Endothelial cell of umbilical vein (primary cell): ENCODE data around the gene ABHD4. TPM values are rescaled to one million over a fixed set of nuclear protein-coding genes. Genes with fewer than 3 reads are reported as not detected.

Source experiments
- BruUV-seq: library from RNA; stranded (reverse); fragments of 400-500 nt; replicated peaks from 2 replicates; lab custom pipeline; 2021; lab: Mats Ljungman, UMichigan
- CTCF ChIA-PET: fragments of 300-600, 350-600 bp; sonication (Branson Sonifier 250); formaldehyde crosslinking; loops from one replicate; lab custom pipeline; 2021; ENCODE audit warnings: antibody characterized with exemption, inconsistent platforms; lab: Charles Lee
- POLR2A ChIA-PET: fragments of 300-600, 350-600 bp; sonication (Branson Sonifier 250); formaldehyde crosslinking; loops from one replicate; lab custom pipeline; 2021; ENCODE audit warnings: antibody characterized with exemption, inconsistent platforms; lab: Charles Lee
- DNase-seq: peaks from one replicate; pipeline ENCODE4 v3.0.0-alpha.2; 2011; ENCODE audit warnings: low read depth, low spot score
- FAIRE-seq: peaks from 2 replicates; lab custom pipeline; 2011; peaks lifted over from hg19 to GRCh38; lab: Jason Lieb, UNC
- H2AFZ ChIP-seq: 2 replicates; pipeline ENCODE4 v1.6.0; 2012; ENCODE audit warnings: low read depth, low read length, control low read depth, inconsistent platforms
- H3K27ac ChIP-seq: 2 replicates; pipeline ENCODE4 v1.5.1; 2011; ENCODE audit warnings: low read depth, mild to moderate bottlenecking, control low read depth, low read length, moderate library complexity; ENCODE audit not compliant: insufficient read depth
- H3K27me3 ChIP-seq, 2 experiments: 2 replicates each; pipeline versions ENCODE4 v1.6.0 to v1.6.1; 2011; ENCODE audit warnings: low read length in 2 of 2, mixed read lengths in 1 of 2; ENCODE audit not compliant: control insufficient read depth in 2 of 2, insufficient read depth in 2 of 2
- H3K36me3 ChIP-seq, 2 experiments: 2 replicates in 1 of 2; 3 replicates in 1 of 2; pipeline ENCODE4 v1.5.1; 2011; ENCODE audit warnings: low read length in 2 of 2, mild to moderate bottlenecking in 1 of 2, moderate library complexity in 1 of 2; ENCODE audit not compliant: control insufficient read depth in 2 of 2, insufficient read depth in 2 of 2; ENCODE audit errors: extremely low read depth in 1 of 2
- H3K4me1 ChIP-seq: 3 replicates; pipeline ENCODE4 v1.5.1; 2011; ENCODE audit warnings: mild to moderate bottlenecking, low read length; ENCODE audit not compliant: control insufficient read depth, insufficient read depth; ENCODE audit errors: extremely low read depth
- H3K4me2 ChIP-seq: 2 replicates; pipeline ENCODE4 v1.6.1; 2011; ENCODE audit warnings: low read length, control low read depth, mixed read lengths; ENCODE audit not compliant: insufficient read depth
- H3K4me3 ChIP-seq, 3 experiments: fragments of 200-600 bp in 1 of 3; sonication (generic), shearing (Covaris generic) in 1 of 3; replicated peaks in 1 of 3; 2 replicates each; pipeline ENCODE4 v1.5.1; 2011 to 2016; ENCODE audit warnings: control low read depth in 3 of 3, low read length in 3 of 3, mild to moderate bottlenecking in 2 of 3, inconsistent platforms in 1 of 3, low read depth in 1 of 3, moderate library complexity in 1 of 3; ENCODE audit not compliant: insufficient read depth in 1 of 3
- H3K79me2 ChIP-seq: 2 replicates; pipeline ENCODE4 v1.6.0; 2012; ENCODE audit warnings: low read length, inconsistent platforms; ENCODE audit not compliant: control insufficient read depth, insufficient read depth
- H3K9ac ChIP-seq: replicated peaks from 2 replicates; pipeline ENCODE3; 2011; ENCODE audit warnings: low read length, control low read depth; ENCODE audit not compliant: insufficient read depth; ENCODE audit errors: extremely low read depth
- H3K9me1 ChIP-seq: replicated peaks from 3 replicates; pipeline ENCODE4 v1.6.0; 2011; ENCODE audit warnings: mild to moderate bottlenecking, low read length; ENCODE audit not compliant: control insufficient read depth, insufficient read depth; ENCODE audit errors: extremely low read depth
- H3K9me3 ChIP-seq: replicated peaks from 2 replicates; pipeline ENCODE4 v1.5.1; 2012; ENCODE audit warnings: low read length, inconsistent platforms; ENCODE audit not compliant: control insufficient read depth, insufficient read depth
- H4K20me1 ChIP-seq: replicated peaks from 2 replicates; pipeline ENCODE3; 2011; ENCODE audit warnings: mild to moderate bottlenecking, low read length; ENCODE audit not compliant: control insufficient read depth, insufficient read depth; ENCODE audit errors: extremely low read depth
- EZH2 ChIP-seq: IDR thresholded peaks from 2 replicates; pipeline ENCODE4 v1.6.1; 2012; ENCODE audit warnings: borderline replicate concordance, low read depth, mild to moderate bottlenecking, moderate library complexity, low read length, inconsistent platforms; ENCODE audit not compliant: severe bottlenecking
- FOS ChIP-seq: IDR thresholded peaks from 2 replicates; pipeline ENCODE4 v1.6.1; 2011; ENCODE audit warnings: mild to moderate bottlenecking, low read length, moderate library complexity, borderline replicate concordance; ENCODE audit not compliant: insufficient read depth
- GATA2 ChIP-seq: IDR thresholded peaks from 2 replicates; pipeline ENCODE4 v1.7.0; 2011; ENCODE audit warnings: low read depth, mild to moderate bottlenecking, moderate library complexity, mixed read lengths, low read length; ENCODE audit not compliant: insufficient read length, insufficient read depth
- JUN ChIP-seq: IDR thresholded peaks from 2 replicates; pipeline ENCODE4 v1.6.1; 2011; ENCODE audit warnings: borderline replicate concordance, low read depth; ENCODE audit not compliant: insufficient read length, insufficient read depth
- MYC ChIP-seq: IDR thresholded peaks from one replicate; pipeline ENCODE4 v1.6.1; 2011; ENCODE audit warnings: mild to moderate bottlenecking, low read depth, low read length
- POLR2A ChIP-seq: IDR thresholded peaks from 2 replicates; pipeline ENCODE4 v1.6.1; 2012; ENCODE audit warnings: low read depth, mild to moderate bottlenecking, control low read depth, low read length
- POLR2AphosphoS5 ChIP-seq: IDR thresholded peaks from 2 replicates; pipeline ENCODE4 v1.6.1; 2012; ENCODE audit warnings: low read depth, mild to moderate bottlenecking, control low read depth, low read length, moderate library complexity; ENCODE audit not compliant: insufficient read depth
- dilution Hi-C: fragments of 300-500 bp; cut with MboI; formaldehyde crosslinking; loops from one replicate; pipeline ENCODE4 v1.15.0; 2019; ENCODE audit warnings: low sequenced_read_pairs; ENCODE audit not compliant: extremely low pct_ligation_motif_present
- intact Hi-C: fragments of 100-400 bp; cut with micrococcal nuclease; formaldehyde crosslinking; loops from one replicate; pipeline ENCODE4 v1.10.0; 2022
- polyA plus RNA-seq, 4 experiments: library from polyadenylated mRNA; depleted of rRNA in 3 of 4; stranded (reverse) in 3 of 4; unstranded in 1 of 4; fragments of >200 nt; gene quantifications; 2 replicates each; pipeline versions ENCODE4 v1.2.1 to v1.2.3, GENCODE V29; 2011 to 2012; ENCODE audit warnings: missing spikeins in 1 of 4
- total RNA-seq: library from RNA; stranded (reverse); gene quantifications from 2 replicates; pipeline ENCODE4 v1.2.3, GENCODE V29; 2021
- TF ChIP-seq, protein P1 (sequence below): IDR thresholded peaks from 2 replicates; pipeline ENCODE4 v1.6.1; 2011; ENCODE audit not compliant: insufficient read depth, insufficient read length
- TF ChIP-seq, protein P2 (sequence below), 2 donors: IDR thresholded peaks; 1 replicate in 1 of 2; 2 replicates in 1 of 2; pipeline ENCODE4 v1.5.1; 2011; ENCODE audit warnings: low read length in 2 of 2, mild to moderate bottlenecking in 2 of 2, moderate library complexity in 2 of 2, control low read depth in 1 of 2, inconsistent platforms in 1 of 2, low read depth in 1 of 2; ENCODE audit not compliant: insufficient read depth in 1 of 2; ENCODE audit errors: extremely low read depth in 1 of 2

ABHD4 gene
- total and polyA plus RNA-seq, 2 donors (not counting 3 experiments of a cell fraction or from before 2014, with no cell fraction given), result 34.8 to 45.5 TPM

DNA sequence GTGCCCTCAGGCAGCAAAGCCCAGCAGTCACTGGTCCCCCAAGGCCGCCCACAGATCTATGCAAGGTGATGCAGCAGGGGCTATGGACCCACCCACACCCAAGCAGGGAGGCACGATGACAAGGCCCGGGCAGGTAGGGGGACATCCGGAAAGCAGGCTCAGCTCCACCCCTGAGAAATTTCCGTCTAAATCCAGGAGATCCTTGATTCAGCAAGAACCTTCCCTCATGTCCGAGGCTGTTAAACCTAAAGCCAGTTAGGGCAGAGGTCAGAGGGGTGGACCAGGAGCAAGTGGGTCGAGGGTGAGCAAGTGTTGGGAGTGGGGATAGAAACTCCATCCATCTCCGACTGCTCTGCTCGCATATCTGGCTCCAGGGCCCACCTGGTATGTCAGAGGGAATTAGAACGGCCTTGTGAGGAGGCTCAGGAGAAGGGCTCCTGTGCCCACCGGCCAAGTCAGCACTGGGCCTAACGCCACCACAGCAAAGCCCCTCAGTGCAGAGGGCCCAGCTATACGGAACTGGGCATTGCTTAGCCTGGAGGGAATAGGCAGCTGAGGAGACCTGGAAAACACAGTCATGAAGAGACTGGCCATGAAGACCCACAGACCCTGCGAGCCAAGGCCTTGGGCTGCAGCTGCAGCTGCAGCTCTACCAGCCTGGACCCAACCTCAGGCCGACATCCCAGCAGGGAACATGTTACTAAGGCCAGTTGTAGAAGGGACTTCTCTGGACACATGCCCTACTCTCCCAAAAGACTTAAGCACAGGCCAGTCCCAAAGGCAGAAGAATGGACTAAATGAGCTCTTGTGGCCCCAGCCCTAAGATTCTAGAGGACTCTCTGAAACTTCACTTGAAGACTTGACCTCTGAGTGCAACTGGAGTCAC, 43.4 kb upstream of the ABHD4 start:
- Histone ChIP-seq H3K27ac (no peak overlapping the region), H3K79me2 (no peaks in the 10 kb centered on the region), H3K9ac (no peak overlapping the region), H3K9me3 (no peaks in the 10 kb centered on the region), H3K4me3 (no peak overlapping the region), H3K4me1 (peaks cover 53% of the 10 kb centered on the region), H3K27me3 (no peaks in the 10 kb centered on the region), H2AFZ (no peak overlapping the region), H3K9me1 (no peaks in the 10 kb centered on the region), H4K20me1 (no peaks in the 10 kb centered on the region), H3K4me2 (no peak overlapping the region), H3K36me3 (no peaks in the 10 kb centered on the region)
- dilution Hi-C loops, result no loop called here
- intact Hi-C loops, result loop anchor here (5.0 to 10.0 kb wide), 4 partner anchors 213 to 640 kb away; partner anchors contain the start of genes MMP14, OXA1L and RBM23
- no TSS peak for BruUV-seq
- DNase-seq (no peak), FAIRE-seq (no peak)
- CTCF ChIA-PET, result interaction anchor here (1.4 to 3.2 kb wide), 5 partner anchors 83 to 317 kb away, joined by 3 to 35 read pairs (median 15); no protein-coding TSS in a partner anchor
- TF ChIP-seq MYC (no peak), POLR2A (no peak), EZH2 (no peak), POLR2AphosphoS5 (no peak), FOS (no peak), JUN (no peak), GATA2 (no peak)
- TF ChIP-seq, protein P1, sequence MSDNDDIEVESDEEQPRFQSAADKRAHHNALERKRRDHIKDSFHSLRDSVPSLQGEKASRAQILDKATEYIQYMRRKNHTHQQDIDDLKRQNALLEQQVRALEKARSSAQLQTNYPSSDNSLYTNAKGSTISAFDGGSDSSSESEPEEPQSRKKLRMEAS, result no peak
- TF ChIP-seq, protein P2, sequence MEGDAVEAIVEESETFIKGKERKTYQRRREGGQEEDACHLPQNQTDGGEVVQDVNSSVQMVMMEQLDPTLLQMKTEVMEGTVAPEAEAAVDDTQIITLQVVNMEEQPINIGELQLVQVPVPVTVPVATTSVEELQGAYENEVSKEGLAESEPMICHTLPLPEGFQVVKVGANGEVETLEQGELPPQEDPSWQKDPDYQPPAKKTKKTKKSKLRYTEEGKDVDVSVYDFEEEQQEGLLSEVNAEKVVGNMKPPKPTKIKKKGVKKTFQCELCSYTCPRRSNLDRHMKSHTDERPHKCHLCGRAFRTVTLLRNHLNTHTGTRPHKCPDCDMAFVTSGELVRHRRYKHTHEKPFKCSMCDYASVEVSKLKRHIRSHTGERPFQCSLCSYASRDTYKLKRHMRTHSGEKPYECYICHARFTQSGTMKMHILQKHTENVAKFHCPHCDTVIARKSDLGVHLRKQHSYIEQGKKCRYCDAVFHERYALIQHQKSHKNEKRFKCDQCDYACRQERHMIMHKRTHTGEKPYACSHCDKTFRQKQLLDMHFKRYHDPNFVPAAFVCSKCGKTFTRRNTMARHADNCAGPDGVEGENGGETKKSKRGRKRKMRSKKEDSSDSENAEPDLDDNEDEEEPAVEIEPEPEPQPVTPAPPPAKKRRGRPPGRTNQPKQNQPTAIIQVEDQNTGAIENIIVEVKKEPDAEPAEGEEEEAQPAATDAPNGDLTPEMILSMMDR (IDR thresholded peaks at IDR 0.05; ENCODE audit: extremely low read depth in 1 of 2, insufficient read depth in 1 of 2, low read depth in 1 of 2, low read length in 2 of 2), result no peak
- POLR2A ChIA-PET, result interaction anchor here (0.6 kb wide), 1 partner anchor 601 kb away, joined by 4 read pairs; no protein-coding TSS in a partner anchor
